NCI-H2171 (cell line): Measurements from ENCODE around the gene SEMA4F.
A peak's percentile ranks its signal among the peaks of the same experiment; 100 is the strongest.

ENCODE experiments used
- DNase-seq: peaks from one replicate; lab custom pipeline; 2025; lab: John Stamatoyannopoulos, UW

SEMA4F gene

GRCh38 chr2:74706741-74707140, 52.7 kb downstream of the SEMA4F start:
- DNase-seq: no peak

DNA sequence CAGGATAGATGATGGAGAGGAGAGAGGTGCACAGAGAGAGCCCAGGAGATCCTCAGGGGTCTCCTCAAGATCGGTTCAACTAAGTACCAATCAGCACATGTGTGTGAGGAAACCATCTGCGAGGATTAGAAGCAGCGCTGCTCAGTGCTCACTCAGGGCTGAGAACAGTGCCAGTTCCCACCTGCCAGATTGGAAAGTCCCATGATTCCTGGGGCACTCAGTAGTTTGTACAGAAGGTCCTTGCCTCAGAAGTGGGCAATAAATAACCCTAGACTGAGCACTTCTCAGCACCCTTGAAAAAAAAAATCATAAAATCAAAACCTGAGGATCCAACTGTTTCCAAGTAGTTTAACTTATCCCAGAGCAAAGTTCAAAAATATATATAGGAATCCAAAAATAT, 53.8 kb downstream of the SEMA4F start:
- no peak for DNase-seq

DNA sequence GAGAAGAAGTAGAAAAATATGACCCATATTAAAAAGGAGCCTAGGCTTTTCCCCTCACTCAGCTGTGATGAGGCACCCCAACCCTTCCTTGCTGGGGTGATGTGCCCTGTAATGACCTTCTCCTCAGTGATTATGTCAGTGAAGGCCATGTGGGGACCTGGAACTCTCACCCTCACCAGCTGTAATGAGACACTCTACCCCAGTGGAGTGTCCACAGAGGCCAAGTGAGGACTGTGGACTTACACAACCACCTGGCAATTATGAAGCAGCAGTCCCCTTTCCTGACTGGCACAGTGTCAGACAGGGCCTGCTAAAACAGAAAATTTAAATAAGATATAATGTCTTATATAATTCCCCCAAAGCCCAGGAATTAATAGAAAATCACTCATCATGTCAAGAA, 54.2 kb downstream of the SEMA4F start:
- no peak for DNase-seq

- DNase-seq: no peak
These were observed 54.8 kb downstream of the SEMA4F start for GRCh38 chr2:74708883-74709282.

GRCh38 chr2:74712223-74713053, 58.4 kb downstream of the SEMA4F start:
- DNase-seq: no peak

DNA sequence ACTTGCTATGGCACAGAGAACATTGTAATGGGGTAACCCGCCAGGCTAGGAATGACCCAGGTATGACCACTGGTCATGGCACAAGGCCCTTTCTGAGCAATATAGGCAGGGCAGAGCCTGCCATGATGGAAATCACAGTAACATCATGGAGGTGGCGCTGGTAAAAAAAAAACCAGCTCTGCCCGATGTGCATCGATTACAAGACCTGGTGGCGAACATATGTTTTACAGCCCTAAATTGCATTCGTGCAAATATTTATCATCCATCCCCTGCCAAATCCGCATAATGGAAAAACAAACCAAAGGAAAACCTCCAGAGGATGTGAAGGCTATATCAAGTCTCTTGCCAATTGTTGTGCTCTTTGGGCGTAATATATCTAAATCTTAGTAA, 60.6 kb downstream of the SEMA4F start:
- no peak for DNase-seq

DNA sequence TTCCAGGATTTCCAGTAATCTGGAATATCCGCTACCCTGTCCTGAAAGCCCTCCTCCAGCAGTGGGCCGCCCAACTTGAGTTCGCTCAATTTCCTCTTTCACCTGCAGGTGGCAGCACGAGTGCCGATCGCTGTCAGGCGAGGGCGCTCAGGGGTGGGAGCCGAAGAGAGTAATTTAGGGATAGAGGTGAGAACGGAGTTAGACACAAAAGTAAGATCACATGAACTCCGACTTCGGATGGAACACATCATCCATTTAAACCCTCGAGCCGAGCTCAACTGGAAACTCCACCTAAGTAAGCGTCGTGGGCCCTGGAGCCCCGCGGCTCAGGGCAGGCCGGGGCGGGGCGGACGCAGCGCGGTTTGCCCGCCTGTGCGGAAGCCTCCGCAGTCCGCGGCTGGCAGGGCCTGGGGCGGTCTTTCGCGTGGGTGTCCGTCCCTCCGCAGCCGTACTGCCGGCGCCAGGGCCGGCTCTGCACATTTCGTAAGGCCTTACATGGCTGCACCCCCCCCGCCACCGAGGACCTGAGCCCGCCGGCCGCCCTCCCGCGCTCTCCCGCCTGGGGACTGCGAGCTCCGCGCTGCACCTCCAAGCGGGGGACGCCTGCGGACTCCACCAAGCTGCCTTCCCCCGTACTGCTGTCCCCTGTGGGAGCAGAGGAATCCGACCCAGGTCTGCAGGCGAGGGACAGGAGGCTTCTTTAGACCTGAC, 61.2 kb downstream of the SEMA4F start:
- DNase-seq: peak; percentile 63

DNA sequence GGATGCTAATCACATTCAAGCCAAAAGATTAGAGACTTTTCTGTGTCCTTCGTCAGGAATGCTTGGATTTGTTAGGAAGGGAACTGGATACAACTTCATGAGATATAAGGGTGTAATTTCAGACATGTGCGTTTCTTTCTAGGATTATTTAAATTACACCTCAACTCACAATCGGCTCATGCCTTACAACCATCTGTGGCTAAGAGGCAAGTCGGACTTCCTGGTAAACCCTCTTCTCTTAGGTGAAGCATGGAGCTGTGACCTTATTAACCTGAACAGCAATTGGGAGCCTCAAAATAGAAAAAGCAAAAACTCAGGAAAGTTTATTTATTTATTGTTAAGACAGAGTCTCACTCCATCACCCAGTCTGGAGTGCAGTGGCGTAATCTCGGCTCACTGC, 61.8 kb downstream of the SEMA4F start:
- DNase-seq: no peak

GRCh38 chr2:74719066-74719465, 65.0 kb downstream of the SEMA4F start:
- no peak for DNase-seq

GRCh38 chr2:74721316-74721715, 67.3 kb downstream of the SEMA4F start:
- DNase-seq: no peak

DNA sequence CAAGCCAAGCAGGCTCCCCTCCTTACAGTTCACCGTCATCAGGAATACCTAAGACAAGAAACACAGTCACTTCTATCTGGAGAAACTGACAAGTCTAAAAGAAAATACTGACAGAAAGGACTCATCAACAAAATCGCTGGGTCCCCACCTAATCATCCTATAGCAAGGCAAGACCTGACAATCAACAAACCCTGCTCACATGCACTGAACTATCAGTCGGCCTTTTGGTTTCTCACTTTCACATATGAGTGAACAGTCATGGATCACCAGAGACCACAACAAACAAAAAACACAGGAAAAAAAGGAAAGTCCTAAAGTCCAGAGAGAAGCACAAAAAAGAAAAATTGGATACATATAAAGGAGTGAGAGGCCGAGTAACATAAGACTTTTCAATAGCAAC, 70.4 kb downstream of the SEMA4F start:
- no peak for DNase-seq

DNA sequence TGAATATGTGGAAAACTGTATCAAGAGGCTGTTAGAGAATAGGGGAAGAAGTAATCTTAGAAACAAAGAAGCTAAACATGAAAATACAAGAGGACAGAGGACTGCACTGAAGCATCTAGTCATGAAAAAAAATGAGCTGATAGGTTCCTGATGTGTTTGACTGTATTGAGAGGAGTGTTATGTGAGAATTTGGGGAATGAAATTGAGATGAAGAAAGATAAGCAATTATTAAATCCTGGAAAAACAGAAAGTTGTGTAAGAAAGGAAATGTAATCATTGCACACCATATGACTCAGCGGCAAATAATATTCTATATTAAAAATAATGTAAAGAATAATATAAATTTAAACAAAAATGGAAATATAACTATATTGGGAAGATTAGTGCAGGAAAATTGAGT, 71.2 kb downstream of the SEMA4F start:
- no peak for DNase-seq

DNA sequence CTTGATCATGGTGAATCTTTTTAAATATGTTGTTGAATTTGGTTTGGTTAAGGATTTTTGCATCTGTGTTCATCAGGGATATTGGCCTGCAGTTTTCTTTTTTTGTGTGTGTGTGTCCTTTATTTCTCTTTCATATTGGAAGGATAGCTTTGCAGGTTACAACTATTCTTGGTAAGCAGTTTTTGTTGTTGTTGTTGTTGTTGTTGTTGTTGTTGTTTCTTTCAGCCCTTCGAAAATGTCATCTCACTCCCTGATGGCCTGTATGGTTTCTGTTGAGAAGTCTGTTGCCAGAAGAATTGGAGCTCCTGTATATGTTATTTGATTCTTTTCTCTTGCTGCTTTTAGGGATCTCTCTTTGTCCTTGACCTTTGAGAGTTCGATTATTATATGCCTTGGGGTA, 74.8 kb downstream of the SEMA4F start:
- DNase-seq: no peak

- DNase-seq: no peak
These were observed 76.5 kb downstream of the SEMA4F start for GRCh38 chr2:74730530-74730929.
